ENCODE results near the gene GTF3C2.
A peak's percentile ranks its signal among the peaks of the same experiment; 100 is the strongest.
"Not testable (repeated sequence)": the region's sequence is repeated elsewhere in the genome, so short reads cannot be mapped to it uniquely, and the experiment has no call there.

Gene GTF3C2

GRCh38 chr2:27373567-27373966 is 17.0 kb upstream of the GTF3C2 start:
- DNase-seq (ENCODE audit: low read depth) = no peak

DNA sequence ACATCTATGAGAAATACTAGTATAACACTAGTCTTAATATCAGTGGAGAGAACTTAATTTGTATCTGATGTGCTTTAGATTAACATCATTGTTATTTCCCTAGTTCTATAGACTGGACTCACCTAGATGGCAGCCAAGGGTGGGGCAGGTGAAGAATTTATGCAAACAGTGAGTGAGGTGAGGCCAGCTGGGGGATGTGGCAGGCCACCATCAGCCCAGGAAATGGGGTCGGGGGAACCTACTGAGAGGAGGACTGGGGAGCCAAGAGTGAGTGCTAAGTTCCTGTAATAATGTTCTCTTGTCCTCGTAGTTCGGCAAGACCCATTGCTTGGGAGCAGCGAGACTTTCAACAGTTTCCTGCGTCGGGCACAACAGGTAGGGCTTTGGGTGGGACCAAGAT is 16.4 kb upstream of the GTF3C2 start:
- no peak for DNase-seq (ENCODE audit: low read depth)

- DNase-seq (ENCODE audit: low read depth) = peak; percentile 61
These were observed 14.5 kb upstream of the GTF3C2 start for GRCh38 chr2:27370816-27371620.

DNA sequence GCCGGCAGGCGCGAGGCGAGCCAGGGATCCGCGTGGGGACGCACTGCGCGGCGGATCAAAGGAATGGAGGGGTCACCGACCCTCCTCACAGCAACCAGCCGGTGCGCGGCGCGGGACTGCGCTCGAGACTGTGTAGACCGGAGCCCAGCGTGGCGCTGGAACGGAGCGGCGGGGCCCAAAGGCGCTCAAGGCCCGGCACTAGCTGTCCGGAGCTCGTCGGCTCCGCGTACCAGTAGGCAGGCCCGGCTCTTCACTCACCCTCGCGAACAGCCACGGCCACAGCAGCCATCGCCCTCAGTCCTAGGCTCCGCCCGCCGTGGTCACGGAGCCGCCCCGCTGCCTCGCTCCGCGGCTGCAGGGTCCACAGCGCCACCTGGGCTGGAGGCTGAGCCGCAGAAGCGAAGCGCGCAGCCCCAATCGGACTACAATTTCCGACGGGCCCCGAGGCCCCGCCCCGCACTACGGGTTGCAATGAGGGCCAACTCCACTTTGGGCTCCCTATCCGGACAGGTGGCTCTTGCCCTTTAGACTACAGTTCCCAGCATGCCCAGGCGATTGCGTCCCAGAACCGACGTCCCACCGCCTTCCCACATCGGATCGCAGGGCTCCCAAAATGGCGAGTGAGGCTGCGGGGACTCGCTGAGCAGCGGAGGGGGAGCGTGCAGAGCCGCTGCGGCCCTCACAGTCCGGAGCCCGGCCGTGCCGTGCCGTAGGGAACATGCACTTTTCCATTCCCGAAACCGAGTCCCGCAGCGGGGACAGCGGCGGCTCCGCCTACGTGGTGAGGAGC is 13.7 kb upstream of the GTF3C2 start, which contains the start of the genes EIF2B4 and SNX17:
Gene EIF2B4 (minus strand): TSS at position 313 of the 790 bp plus-strand sequence. CDS start 24 bp downstream, at position 289.
Gene SNX17 (plus strand): TSS at position 591 of the 790 bp plus-strand sequence. CDS start 128 bp downstream, at position 719.
- DNase-seq (ENCODE audit: low read depth) = peak; percentile 98

GRCh38 chr2:27369471-27370025 is 13.0 kb upstream of the GTF3C2 start:
- DNase-seq (ENCODE audit: low read depth) = peak; percentile 66

DNA sequence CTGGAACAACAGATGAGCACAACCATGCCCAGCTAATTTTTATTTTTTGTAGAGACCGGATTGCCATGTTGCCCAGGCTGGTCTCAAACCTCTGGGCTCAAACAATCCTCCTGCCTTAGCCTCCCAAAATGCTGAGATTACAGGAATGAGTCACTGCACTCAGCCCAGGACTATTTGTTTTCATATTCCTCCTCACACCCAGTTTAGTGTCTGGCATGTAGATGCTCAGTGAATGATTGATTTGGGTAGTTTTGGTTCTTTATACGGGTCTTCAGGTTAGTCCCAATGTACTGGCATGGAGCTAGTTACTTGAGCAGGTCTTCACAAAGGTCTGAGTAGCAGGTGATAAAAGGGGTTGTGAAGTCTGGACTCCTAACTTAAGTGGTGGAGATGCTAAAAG is 7.4 kb upstream of the GTF3C2 start:
- no peak for DNase-seq (ENCODE audit: low read depth)

- no peak for DNase-seq (ENCODE audit: low read depth)
These were observed 6.3 kb upstream of the GTF3C2 start for GRCh38 chr2:27362678-27363420.

- DNase-seq (ENCODE audit: low read depth) = peak; percentile 74
These were observed 545 bp downstream of the GTF3C2 start for GRCh38 chr2:27356056-27356381.

DNA sequence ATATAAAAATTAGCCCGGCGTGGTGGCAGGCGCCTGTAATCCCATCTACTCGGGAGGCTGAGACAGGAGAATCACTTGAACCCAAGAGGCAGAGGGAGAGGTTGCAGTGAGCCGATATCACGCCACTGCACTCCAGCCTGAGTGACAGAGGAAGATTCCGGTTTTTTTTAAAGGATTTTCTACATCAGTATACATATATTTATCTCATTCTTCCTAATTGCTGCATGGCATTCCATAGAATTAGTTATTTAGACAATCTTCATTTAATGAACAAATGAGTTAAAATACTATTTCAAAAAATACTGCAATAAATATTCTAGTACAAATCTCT is 2.0 kb downstream of the GTF3C2 start:
- DNase-seq (ENCODE audit: low read depth) = no peak

DNA sequence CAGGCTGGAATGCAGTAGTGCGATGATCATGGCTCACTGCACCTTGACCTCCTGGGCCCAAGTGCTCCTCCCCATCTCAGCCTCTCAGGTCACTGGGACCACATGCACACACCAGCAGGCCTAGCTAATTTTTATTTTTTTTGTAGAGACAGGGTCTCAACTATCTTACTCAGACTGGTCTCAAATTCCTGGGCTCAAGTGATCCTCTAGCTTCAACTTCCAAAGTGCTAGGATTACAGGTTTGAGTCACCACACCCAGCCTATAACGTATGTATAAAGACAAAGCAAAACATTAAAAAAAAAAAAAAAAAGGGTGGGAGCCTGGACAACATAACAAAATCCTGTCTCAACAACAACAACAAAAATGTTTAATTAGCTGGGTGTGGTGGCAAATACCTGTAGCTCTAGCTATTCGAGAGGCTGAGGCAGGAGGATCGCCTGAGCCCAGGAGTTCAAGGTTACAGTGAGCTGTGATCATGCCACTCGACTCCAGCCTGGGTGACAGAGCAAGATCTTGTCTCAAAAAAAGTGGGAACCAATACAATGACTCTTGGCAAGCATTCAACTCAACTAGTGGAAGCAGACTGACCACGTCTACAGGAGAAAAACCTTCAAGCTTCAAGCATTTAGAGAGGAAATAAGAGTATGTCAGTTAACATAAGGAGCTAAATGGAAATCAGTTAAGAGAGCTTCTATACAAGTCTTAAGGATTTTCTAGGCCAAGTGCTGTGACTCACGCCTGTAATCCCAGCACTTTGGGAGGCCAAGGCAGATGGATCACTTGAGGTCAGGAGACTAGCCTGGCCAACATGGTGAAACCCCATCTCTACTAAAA is 2.6 kb downstream of the GTF3C2 start:
- peak; percentile 37 for DNase-seq (ENCODE audit: low read depth)

DNA sequence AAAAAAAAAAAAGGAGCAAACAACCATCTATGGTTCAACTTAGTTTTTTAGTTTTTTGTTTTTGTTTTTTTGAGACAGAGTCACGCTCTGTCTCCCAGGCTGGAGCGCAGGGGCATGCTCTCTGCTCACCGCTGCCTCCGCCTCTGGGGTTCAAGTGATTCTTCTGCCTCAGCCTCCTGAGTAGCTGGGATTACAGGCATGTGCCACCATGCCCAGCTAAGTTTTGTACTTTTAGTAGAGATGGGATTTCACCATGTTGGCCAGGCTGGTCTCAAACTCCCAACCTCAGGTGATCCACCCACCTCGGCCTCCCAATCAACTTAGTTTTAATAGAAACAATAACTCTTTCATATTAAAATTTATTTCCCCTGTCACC is 3.2 kb downstream of the GTF3C2 start:
- DNase-seq (ENCODE audit: low read depth) = not testable (repeated sequence)

DNA sequence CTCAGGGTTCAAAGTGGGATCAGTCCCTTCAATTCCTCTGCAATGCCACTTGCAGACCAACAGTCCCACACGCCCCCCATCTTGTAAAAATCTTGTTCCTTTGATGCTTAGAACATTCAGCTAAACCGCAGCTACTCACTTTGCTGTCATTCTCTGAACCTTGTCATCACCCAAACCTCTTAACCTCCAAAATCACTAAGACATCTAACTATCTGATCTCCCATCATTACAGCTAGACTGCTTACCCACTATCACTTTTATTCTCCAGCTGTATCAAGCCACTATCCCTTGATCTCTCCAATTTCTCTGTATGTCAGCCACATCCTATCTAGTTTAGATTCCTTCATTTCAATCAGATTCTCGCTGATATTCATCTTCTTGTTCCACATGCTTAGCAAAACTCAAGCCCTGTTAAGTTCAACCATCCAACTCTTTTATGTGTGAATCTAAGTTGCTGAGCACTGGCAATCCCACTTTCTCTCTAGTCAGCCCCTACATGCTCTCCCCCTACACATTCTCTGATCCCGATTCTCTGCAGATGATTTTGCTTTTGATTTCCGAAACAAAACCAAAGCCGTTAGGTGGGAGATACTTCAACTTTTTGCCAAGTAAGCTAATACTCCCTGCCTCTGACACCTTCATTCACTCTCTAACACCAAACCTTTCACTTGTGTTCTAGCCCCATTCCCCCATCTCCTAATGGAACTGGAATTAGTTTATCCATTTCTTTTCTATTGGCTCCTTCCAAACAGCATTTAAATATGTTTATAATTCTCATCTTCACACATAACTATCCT is 4.6 kb downstream of the GTF3C2 start:
- no peak for DNase-seq (ENCODE audit: low read depth)

DNA sequence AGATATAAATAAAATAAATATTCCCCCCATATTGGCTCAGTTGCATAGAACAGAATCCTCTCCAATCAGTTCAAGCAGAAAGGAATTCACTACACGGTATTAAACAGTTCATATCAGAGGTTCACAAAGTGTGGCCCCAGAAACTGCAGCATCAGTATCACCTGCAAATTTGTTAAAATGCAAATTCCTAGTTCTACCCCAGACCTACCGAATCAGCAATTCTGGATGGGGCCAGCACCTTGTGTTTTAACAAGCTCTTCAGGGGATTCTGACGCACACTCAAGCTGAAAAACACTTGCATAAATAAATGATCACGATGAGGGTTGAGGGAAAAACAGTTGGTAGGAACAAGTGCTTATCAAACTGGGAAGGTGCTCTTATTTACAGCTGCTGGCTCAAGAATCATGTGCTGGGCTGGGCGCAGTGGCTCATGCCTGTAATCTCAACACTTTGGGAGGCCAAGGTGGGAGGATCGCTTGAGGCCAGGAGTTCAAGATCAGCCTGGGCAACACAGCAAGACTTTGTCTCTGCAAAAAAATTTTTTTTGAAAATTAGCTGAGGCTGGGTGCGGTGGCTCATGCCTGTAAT is 6.4 kb downstream of the GTF3C2 start:
- no peak for DNase-seq (ENCODE audit: low read depth)

GRCh38 chr2:27347641-27348040 is 8.9 kb downstream of the GTF3C2 start:
- no peak for DNase-seq (ENCODE audit: low read depth)

- DNase-seq (ENCODE audit: low read depth) = no peak
These were observed 20.4 kb downstream of the GTF3C2 start for GRCh38 chr2:27336173-27336572.

GRCh38 chr2:27335311-27335710 is 21.3 kb downstream of the GTF3C2 start:
- no peak for DNase-seq (ENCODE audit: low read depth)

DNA sequence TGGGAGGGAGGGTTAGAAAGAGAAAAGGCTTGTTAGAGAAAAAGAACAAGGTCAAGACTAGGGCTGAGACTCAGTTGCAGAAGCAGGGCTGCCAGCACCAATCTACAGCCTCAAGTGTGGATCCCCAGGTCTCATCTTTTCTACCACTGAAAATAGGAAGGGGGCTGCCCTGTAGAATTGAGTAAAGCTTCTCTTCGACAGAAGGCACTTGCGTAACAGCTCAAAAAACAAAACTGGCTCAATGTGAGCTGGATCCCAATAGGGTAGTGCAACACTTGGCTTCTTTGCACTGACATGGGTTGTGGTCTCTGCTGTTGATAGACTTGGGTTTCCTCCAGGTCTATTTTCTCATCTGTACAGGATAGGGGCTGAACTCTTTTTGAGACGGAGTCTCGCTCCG is 31.8 kb downstream of the GTF3C2 start:
- DNase-seq (ENCODE audit: low read depth) = no peak

GRCh38 chr2:27323596-27324285 is 32.8 kb downstream of the GTF3C2 start:
- no peak for DNase-seq (ENCODE audit: low read depth)

GRCh38 chr2:27322766-27323595 is 33.6 kb downstream of the GTF3C2 start, which contains the start of gene MPV17:
Gene MPV17, minus strand, starts transcription at chr2:27323097. Its CDS starts 580 bp downstream, at chr2:27322517.
- DNase-seq (ENCODE audit: low read depth) = peak; percentile 94
